MM.1S (cell line): ENCODE results near the gene DTX4.

Experiments
- CTCF ChIP-seq: fragments of 300-600 bp; sonication (generic); IDR thresholded peaks from 2 replicates; pipeline ENCODE4 v1.5.1; 2016; ENCODE audit warnings: antibody characterized with exemption, low read length, mixed read lengths
- EZH2 ChIP-seq: fragments of 300-600 bp; sonication (generic); optimal IDR thresholded peaks from 2 replicates; pipeline ENCODE3; 2017; ENCODE audit warnings: low read depth, mild to moderate bottlenecking, antibody characterized with exemption, low read length, mixed read lengths
- EZH2phosphoT487 ChIP-seq: fragments of 300-600 bp; sonication (generic); IDR thresholded peaks from 2 replicates; pipeline ENCODE4 v1.6.1; 2018; ENCODE audit warnings: antibody characterized with exemption, low read length

- no peak for TF ChIP-seq CTCF
- TF ChIP-seq EZH2phosphoT487: no peak
- TF ChIP-seq EZH2: no peak
Observed at GRCh38 chr11:59138643-59139042, 33.3 kb upstream of the DTX4 start.
